PC-3 (cell line): ENCODE data around the gene STRAP.

Experiments used
- EZH2 ChIP-seq: fragments of 300-600 bp; sonication (generic); IDR thresholded peaks from one replicate; pipeline ENCODE4 v1.6.1; 2017; ENCODE audit warnings: antibody characterized with exemption, mild to moderate bottlenecking, low read length; ENCODE audit not compliant: unreplicated experiment
- EZH2phosphoT487 ChIP-seq: fragments of 300-600 bp; sonication (generic); IDR thresholded peaks from 2 replicates; pipeline ENCODE4 v1.6.1; 2018; ENCODE audit warnings: mild to moderate bottlenecking, antibody characterized with exemption, low read length, borderline replicate concordance
- TF ChIP-seq, protein P1 (sequence below): fragments of 300-600 bp; sonication (generic); conservative IDR thresholded peaks from 2 replicates; pipeline ENCODE4 v1.5.1; 2017; ENCODE audit warnings: antibody characterized with exemption, low read depth, mild to moderate bottlenecking, low read length

DNA sequence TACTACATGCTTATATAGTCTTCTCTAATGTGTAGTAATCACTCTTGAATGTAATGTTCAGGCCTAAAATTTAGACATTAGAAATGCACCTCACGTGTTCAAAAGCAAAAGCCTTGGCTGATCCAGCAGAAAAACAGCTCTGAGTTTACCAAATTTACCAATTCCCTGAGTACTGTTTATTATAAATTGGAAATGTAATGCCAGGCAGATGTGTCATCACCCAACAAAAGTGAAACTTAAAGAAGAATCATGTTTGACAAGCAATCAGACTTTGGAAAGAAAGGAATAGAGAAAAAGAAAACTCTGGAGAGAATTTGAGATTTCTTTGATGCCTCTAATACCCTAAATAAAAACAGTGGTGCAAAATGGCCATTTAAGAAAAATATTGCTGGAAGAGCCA, 26.5 kb upstream of the STRAP start:
- TF ChIP-seq, protein P1, sequence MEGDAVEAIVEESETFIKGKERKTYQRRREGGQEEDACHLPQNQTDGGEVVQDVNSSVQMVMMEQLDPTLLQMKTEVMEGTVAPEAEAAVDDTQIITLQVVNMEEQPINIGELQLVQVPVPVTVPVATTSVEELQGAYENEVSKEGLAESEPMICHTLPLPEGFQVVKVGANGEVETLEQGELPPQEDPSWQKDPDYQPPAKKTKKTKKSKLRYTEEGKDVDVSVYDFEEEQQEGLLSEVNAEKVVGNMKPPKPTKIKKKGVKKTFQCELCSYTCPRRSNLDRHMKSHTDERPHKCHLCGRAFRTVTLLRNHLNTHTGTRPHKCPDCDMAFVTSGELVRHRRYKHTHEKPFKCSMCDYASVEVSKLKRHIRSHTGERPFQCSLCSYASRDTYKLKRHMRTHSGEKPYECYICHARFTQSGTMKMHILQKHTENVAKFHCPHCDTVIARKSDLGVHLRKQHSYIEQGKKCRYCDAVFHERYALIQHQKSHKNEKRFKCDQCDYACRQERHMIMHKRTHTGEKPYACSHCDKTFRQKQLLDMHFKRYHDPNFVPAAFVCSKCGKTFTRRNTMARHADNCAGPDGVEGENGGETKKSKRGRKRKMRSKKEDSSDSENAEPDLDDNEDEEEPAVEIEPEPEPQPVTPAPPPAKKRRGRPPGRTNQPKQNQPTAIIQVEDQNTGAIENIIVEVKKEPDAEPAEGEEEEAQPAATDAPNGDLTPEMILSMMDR: no peak
- TF ChIP-seq EZH2: no peak
- TF ChIP-seq EZH2phosphoT487: no peak
